HG02938 (cell line): ENCODE measurements around the gene CD1E.
A peak's percentile ranks its signal among the peaks of the same experiment; 100 is the strongest.
"Not testable (repeated sequence)": the region's sequence is repeated elsewhere in the genome, so short reads cannot be mapped to it uniquely, and the experiment has no call there.

Experiments used
- ATAC-seq: cut with Tn5 transposase; IDR thresholded peaks from one replicate; pipeline ENCODE4 v1.9.1; 2021; ENCODE audit warnings: mild to moderate bottlenecking, moderate library complexity; ENCODE audit not compliant: unreplicated experiment

Gene CD1E

GRCh38 chr1:158362482-158362881 lies 8.8 kb downstream of the CD1E start:
- no peak for ATAC-seq

GRCh38 chr1:158362941-158363340 lies 9.2 kb downstream of the CD1E start:
- no peak for ATAC-seq

GRCh38 chr1:158366783-158367182 lies 13.1 kb downstream of the CD1E start:
- ATAC-seq: no peak

GRCh38 chr1:158371188-158371953 lies 17.7 kb downstream of the CD1E start:
- peak; percentile 97 for ATAC-seq

GRCh38 chr1:158374101-158374500 lies 20.4 kb downstream of the CD1E start:
- not testable (repeated sequence) for ATAC-seq

GRCh38 chr1:158374860-158375259 lies 21.2 kb downstream of the CD1E start:
- no peak for ATAC-seq

GRCh38 chr1:158390331-158390730 lies 36.6 kb downstream of the CD1E start:
- ATAC-seq: no peak

GRCh38 chr1:158391099-158391498 lies 37.4 kb downstream of the CD1E start:
- no peak for ATAC-seq

- ATAC-seq: no peak
Observed at GRCh38 chr1:158393476-158393875, 39.8 kb downstream of the CD1E start.

GRCh38 chr1:158396646-158397045 lies 43.0 kb downstream of the CD1E start:
- no peak for ATAC-seq

- ATAC-seq: no peak
Observed at GRCh38 chr1:158398818-158399514, 45.3 kb downstream of the CD1E start, which contains the start of gene OR10T2. OR10T2 (minus strand) TSS chr1:158399466; CDS start chr1:158399466, 0 bp downstream.

- no peak for ATAC-seq
Observed at GRCh38 chr1:158400871-158401270, 47.2 kb downstream of the CD1E start.

- ATAC-seq: no peak
Observed at GRCh38 chr1:158407092-158407491, 53.4 kb downstream of the CD1E start.
